B cell (primary cell): ENCODE results near the gene CHD1.

Experiments
- EZH2 ChIP-seq: IDR thresholded peaks from 2 replicates; pipeline ENCODE4 v1.6.1; 2012; ENCODE audit warnings: borderline replicate concordance, low read depth, mild to moderate bottlenecking, moderate library complexity, low read length; ENCODE audit not compliant: insufficient read depth, poor library complexity, severe bottlenecking
- TF ChIP-seq, protein P1 (sequence below): fragments of 200-600 bp; IDR thresholded peaks from one replicate; pipeline ENCODE4 v1.8.0; 2022; ENCODE audit warnings: antibody characterized with exemption, mild to moderate bottlenecking

- TF ChIP-seq, protein P1, sequence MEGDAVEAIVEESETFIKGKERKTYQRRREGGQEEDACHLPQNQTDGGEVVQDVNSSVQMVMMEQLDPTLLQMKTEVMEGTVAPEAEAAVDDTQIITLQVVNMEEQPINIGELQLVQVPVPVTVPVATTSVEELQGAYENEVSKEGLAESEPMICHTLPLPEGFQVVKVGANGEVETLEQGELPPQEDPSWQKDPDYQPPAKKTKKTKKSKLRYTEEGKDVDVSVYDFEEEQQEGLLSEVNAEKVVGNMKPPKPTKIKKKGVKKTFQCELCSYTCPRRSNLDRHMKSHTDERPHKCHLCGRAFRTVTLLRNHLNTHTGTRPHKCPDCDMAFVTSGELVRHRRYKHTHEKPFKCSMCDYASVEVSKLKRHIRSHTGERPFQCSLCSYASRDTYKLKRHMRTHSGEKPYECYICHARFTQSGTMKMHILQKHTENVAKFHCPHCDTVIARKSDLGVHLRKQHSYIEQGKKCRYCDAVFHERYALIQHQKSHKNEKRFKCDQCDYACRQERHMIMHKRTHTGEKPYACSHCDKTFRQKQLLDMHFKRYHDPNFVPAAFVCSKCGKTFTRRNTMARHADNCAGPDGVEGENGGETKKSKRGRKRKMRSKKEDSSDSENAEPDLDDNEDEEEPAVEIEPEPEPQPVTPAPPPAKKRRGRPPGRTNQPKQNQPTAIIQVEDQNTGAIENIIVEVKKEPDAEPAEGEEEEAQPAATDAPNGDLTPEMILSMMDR: no peak
- no peak for TF ChIP-seq EZH2
These were observed 33.8 kb upstream of the CHD1 start for GRCh38 chr5:98962587-98962986.
